Testis (tissue), 2 donors: Measurements from ENCODE around the gene REEP3.

Experiments
- POLR2A ChIP-seq: fragments of 450-650 bp; IDR thresholded peaks from one replicate; pipeline ENCODE4 v1.6.1; 2017; ENCODE audit warnings: antibody characterized with exemption, mild to moderate bottlenecking, moderate library complexity
- TF ChIP-seq, protein P1 (sequence below), 3 experiments: fragments of 450-650 bp in 2 of 3; fragments of 200-600 bp in 1 of 3; sonication (generic) in 1 of 3; IDR thresholded peaks; one replicate each; pipeline ENCODE4 v1.5.1; 2016 to 2019; ENCODE audit warnings: antibody characterized with exemption in 3 of 3, mild to moderate bottlenecking in 2 of 3, moderate library complexity in 1 of 3

GRCh38 chr10:63622097-63622496 is 100.9 kb downstream of the REEP3 start:
- TF ChIP-seq POLR2A = no peak
- TF ChIP-seq, protein P1, sequence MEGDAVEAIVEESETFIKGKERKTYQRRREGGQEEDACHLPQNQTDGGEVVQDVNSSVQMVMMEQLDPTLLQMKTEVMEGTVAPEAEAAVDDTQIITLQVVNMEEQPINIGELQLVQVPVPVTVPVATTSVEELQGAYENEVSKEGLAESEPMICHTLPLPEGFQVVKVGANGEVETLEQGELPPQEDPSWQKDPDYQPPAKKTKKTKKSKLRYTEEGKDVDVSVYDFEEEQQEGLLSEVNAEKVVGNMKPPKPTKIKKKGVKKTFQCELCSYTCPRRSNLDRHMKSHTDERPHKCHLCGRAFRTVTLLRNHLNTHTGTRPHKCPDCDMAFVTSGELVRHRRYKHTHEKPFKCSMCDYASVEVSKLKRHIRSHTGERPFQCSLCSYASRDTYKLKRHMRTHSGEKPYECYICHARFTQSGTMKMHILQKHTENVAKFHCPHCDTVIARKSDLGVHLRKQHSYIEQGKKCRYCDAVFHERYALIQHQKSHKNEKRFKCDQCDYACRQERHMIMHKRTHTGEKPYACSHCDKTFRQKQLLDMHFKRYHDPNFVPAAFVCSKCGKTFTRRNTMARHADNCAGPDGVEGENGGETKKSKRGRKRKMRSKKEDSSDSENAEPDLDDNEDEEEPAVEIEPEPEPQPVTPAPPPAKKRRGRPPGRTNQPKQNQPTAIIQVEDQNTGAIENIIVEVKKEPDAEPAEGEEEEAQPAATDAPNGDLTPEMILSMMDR (IDR thresholded peaks at IDR 0.05) = no peak
